ENCODE results near the gene CDON.
A peak's percentile ranks its signal among the peaks of the same experiment; 100 is the strongest.

CDON gene

GRCh38 chr11:125955856-125956255, 106.8 kb downstream of the CDON start:
- DNase-seq (ENCODE audit: low spot score), result no peak

GRCh38 chr11:125954945-125955640, 107.6 kb downstream of the CDON start:
- DNase-seq (ENCODE audit: low spot score), result no peak

- no peak for DNase-seq (ENCODE audit: low spot score)
These were observed 108.3 kb downstream of the CDON start for GRCh38 chr11:125954123-125954944.

GRCh38 chr11:125953401-125953935, 109.2 kb downstream of the CDON start:
- DNase-seq (ENCODE audit: low spot score), result no peak

GRCh38 chr11:125952973-125953372, 109.7 kb downstream of the CDON start:
- no peak for DNase-seq (ENCODE audit: low spot score)

- no peak for DNase-seq (ENCODE audit: low spot score)
These were observed 110.1 kb downstream of the CDON start for GRCh38 chr11:125952559-125952958.

GRCh38 chr11:125951731-125952130, 110.9 kb downstream of the CDON start:
- no peak for DNase-seq (ENCODE audit: low spot score)

- no peak for DNase-seq (ENCODE audit: low spot score)
These were observed 111.7 kb downstream of the CDON start for GRCh38 chr11:125950696-125951651.

GRCh38 chr11:125950178-125950490, 112.5 kb downstream of the CDON start:
- no peak for DNase-seq (ENCODE audit: low spot score)

- DNase-seq (ENCODE audit: low spot score), result no peak
These were observed 113.1 kb downstream of the CDON start for GRCh38 chr11:125949271-125950177.

- no peak for DNase-seq (ENCODE audit: low spot score)
These were observed 114.2 kb downstream of the CDON start for GRCh38 chr11:125948278-125949051.

GRCh38 chr11:125947419-125948277, 115.0 kb downstream of the CDON start:
- no peak for DNase-seq (ENCODE audit: low spot score)

- no peak for DNase-seq (ENCODE audit: low spot score)
These were observed 115.8 kb downstream of the CDON start for GRCh38 chr11:125946712-125947418.

GRCh38 chr11:125945797-125946520, 116.7 kb downstream of the CDON start, which contains the start of gene VSIG10L2:
Gene VSIG10L2 (plus strand): TSS chr11:125946044. CDS start chr11:125946056, 12 bp downstream.
- no peak for DNase-seq (ENCODE audit: low spot score)

- DNase-seq (ENCODE audit: low spot score), result peak; percentile 14
These were observed 117.5 kb downstream of the CDON start for GRCh38 chr11:125945011-125945796.

GRCh38 chr11:125944350-125945010, 118.2 kb downstream of the CDON start:
- DNase-seq (ENCODE audit: low spot score), result no peak

Measured in putamen (tissue), 1 donor.